Fibroblast of lung (primary cell): Measurements from ENCODE around the gene PLEKHA6.

Source experiments
- CTCF ChIP-seq, 2 donors: IDR thresholded peaks in 1 of 2; conservative IDR thresholded peaks in 1 of 2; 1 replicate in 1 of 2; 2 replicates in 1 of 2; pipeline ENCODE4 v1.5.1; 2011 to 2012; ENCODE audit warnings: low read length in 2 of 2, control low read depth in 1 of 2, inconsistent platforms in 1 of 2, low read depth in 1 of 2, mild to moderate bottlenecking in 1 of 2
- EZH2 ChIP-seq: IDR thresholded peaks from 2 replicates; pipeline ENCODE4 v1.5.1; 2012; ENCODE audit warnings: low read length, control low read depth, mild to moderate bottlenecking; ENCODE audit errors: missing control alignments

- TF ChIP-seq CTCF (conservative IDR thresholded peaks at IDR 0.05 in 1 of 2, IDR thresholded peaks at IDR 0.05 in 1 of 2; ENCODE audit: low read depth in 1 of 2, low read length in 2 of 2) (no peak), EZH2 (no peak)
Observed at GRCh38 chr1:204257446-204257845, 102.3 kb downstream of the PLEKHA6 start.
